DMS53 treated with DMSO at 0.1 percent for 48 hours (cell line): Measurements from ENCODE around the gene VENTX.

Experiments used
- DNase-seq: peaks from one replicate; lab custom pipeline; 2025; ENCODE audit not compliant: unreplicated experiment; lab: John Stamatoyannopoulos, UW

The VENTX gene

GRCh38 chr10:133282846-133283390 lies 45.3 kb downstream of the VENTX start:
- no peak for DNase-seq

- no peak for DNase-seq
Measured at GRCh38 chr10:133283931-133284330, 46.3 kb downstream of the VENTX start.

- DNase-seq: no peak
Measured at GRCh38 chr10:133285217-133285616, 47.6 kb downstream of the VENTX start.

GRCh38 chr10:133286366-133286765 lies 48.7 kb downstream of the VENTX start:
- no peak for DNase-seq

GRCh38 chr10:133287832-133288500 lies 50.3 kb downstream of the VENTX start:
- no peak for DNase-seq

GRCh38 chr10:133289761-133290160 lies 52.1 kb downstream of the VENTX start:
- no peak for DNase-seq
